ENCODE measurements around the gene FAM193B.

Gene FAM193B

DNA sequence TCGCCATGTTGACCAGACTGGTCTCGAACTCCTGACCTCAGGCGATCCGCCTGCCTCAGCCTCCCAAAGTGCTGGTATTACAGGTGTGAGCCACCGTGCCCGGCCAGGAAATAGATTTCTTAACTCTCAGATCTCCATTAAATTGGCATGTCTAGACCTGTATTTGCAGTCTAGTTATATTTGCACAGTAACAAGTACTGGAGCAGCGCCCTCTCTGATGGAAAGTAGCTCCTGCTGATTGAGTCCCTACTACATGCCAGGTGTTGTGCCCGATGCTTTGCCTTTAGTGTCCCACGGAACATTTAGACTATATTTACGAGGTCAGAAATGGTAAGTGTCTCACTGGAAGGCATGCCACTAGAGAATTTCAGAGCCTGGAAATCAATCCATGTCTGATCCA is 21.8 kb upstream of the FAM193B start:
- H3K27me3 ChIP-seq (ENCODE audit: low read depth, low read length) = no peaks in the 10 kb centered on the region
- no peaks in the 10 kb centered on the region for H3K9me3 ChIP-seq (ENCODE audit: insufficient read depth, low read length)
- H3K79me2 ChIP-seq (ENCODE audit: low read length) = no peaks in the 10 kb centered on the region
- no peak overlapping the region for H3K9ac ChIP-seq (ENCODE audit: low read length)
- H3K4me3 ChIP-seq (ENCODE audit: low read length) = no peak overlapping the region
- H3K36me3 ChIP-seq (replicated peaks; ENCODE audit: low read depth, low read length) = no peaks in the 10 kb centered on the region
- no peak overlapping the region for H3K27ac ChIP-seq (ENCODE audit: low read length)
- no peak overlapping the region for H3K4me2 ChIP-seq (ENCODE audit: low read length)
- no peak for TF ChIP-seq CTCF (IDR thresholded peaks at IDR 0.05; ENCODE audit: low read depth, low read length)
- no peak for TF ChIP-seq EZH2phosphoT487 (IDR thresholded peaks at IDR 0.05; ENCODE audit: low read depth)
- no peaks in the 10 kb centered on the region for H4K20me1 ChIP-seq (ENCODE audit: insufficient read depth, low read length)
- no peaks in the 10 kb centered on the region for H3K4me1 ChIP-seq (ENCODE audit: low read length)
- H2AFZ ChIP-seq (ENCODE audit: low read depth, low read length) = no peak overlapping the region

DNA sequence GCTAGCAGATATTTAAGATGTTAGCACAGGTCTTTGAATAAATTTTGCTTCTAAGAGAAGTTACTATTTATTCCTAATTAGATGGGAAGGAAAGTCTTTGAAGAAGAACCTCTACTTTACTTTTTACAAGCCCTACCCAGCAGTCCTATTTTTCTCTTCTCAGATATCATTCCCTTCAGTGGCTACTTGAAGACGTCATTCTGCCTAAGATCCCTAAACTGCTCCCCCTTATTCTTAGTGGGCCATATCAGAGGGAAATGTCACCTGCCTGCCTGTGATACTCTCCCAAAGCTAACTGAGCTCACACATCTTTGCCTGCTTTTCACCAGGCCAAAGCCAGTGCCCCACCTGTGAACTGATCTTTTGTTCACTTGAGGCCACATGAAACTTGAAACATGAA is 21.1 kb upstream of the FAM193B start:
- Histone ChIP-seq H3K27me3 (ENCODE audit: low read depth, low read length) (no peaks in the 10 kb centered on the region), H3K27ac (ENCODE audit: low read length) (no peak overlapping the region)
- no peak for TF ChIP-seq CTCF (IDR thresholded peaks at IDR 0.05; ENCODE audit: low read depth, low read length)
- no peak for TF ChIP-seq EZH2phosphoT487 (IDR thresholded peaks at IDR 0.05; ENCODE audit: low read depth)

GRCh38 chr5:177569894-177570293 is 15.5 kb upstream of the FAM193B start:
- no peaks in the 10 kb centered on the region for H4K20me1 ChIP-seq (ENCODE audit: insufficient read depth, low read length)
- H3K9ac ChIP-seq (ENCODE audit: low read length) = no peak overlapping the region
- no peaks in the 10 kb centered on the region for H3K36me3 ChIP-seq (replicated peaks; ENCODE audit: low read depth, low read length)
- no peak overlapping the region for H3K27ac ChIP-seq (ENCODE audit: low read length)
- TF ChIP-seq EZH2phosphoT487 (IDR thresholded peaks at IDR 0.05; ENCODE audit: low read depth) (no peak), CTCF (IDR thresholded peaks at IDR 0.05; ENCODE audit: low read depth, low read length) (no peak)
- H3K4me3 ChIP-seq (ENCODE audit: low read length) = no peak overlapping the region
- no peaks in the 10 kb centered on the region for H3K9me3 ChIP-seq (ENCODE audit: insufficient read depth, low read length)
- no peak overlapping the region for H3K4me2 ChIP-seq (ENCODE audit: low read length)
- no peaks in the 10 kb centered on the region for H3K79me2 ChIP-seq (ENCODE audit: low read length)
- H3K4me1 ChIP-seq (ENCODE audit: low read length) = no peaks in the 10 kb centered on the region
- peaks cover 13% of the 10 kb centered on the region for H3K27me3 ChIP-seq (ENCODE audit: low read depth, low read length)
- H2AFZ ChIP-seq (ENCODE audit: low read depth, low read length) = no peak overlapping the region

More for the DNA sequence above, 21.1 kb upstream of the FAM193B start:
- Histone ChIP-seq H3K36me3 (replicated peaks; ENCODE audit: low read depth, low read length) (no peaks in the 10 kb centered on the region), H3K4me2 (ENCODE audit: low read length) (no peak overlapping the region), H3K9me3 (ENCODE audit: insufficient read depth, low read length) (no peaks in the 10 kb centered on the region), H3K4me1 (ENCODE audit: low read length) (no peaks in the 10 kb centered on the region), H2AFZ (ENCODE audit: low read depth, low read length) (no peak overlapping the region), H3K4me3 (ENCODE audit: low read length) (no peak overlapping the region), H3K79me2 (ENCODE audit: low read length) (no peaks in the 10 kb centered on the region), H3K9ac (ENCODE audit: low read length) (no peak overlapping the region), H4K20me1 (ENCODE audit: insufficient read depth, low read length) (no peaks in the 10 kb centered on the region)

GRCh38 chr5:177568326-177568725 is 14.0 kb upstream of the FAM193B start:
- no peak overlapping the region for H3K4me3 ChIP-seq (ENCODE audit: low read length)
- H3K36me3 ChIP-seq (replicated peaks; ENCODE audit: low read depth, low read length) = no peaks in the 10 kb centered on the region
- peaks cover 13% of the 10 kb centered on the region for H3K27me3 ChIP-seq (ENCODE audit: low read depth, low read length)
- no peak overlapping the region for H3K27ac ChIP-seq (ENCODE audit: low read length)
- H3K4me2 ChIP-seq (ENCODE audit: low read length) = no peak overlapping the region
- no peaks in the 10 kb centered on the region for H3K9me3 ChIP-seq (ENCODE audit: insufficient read depth, low read length)
- H4K20me1 ChIP-seq (ENCODE audit: insufficient read depth, low read length) = no peaks in the 10 kb centered on the region
- H2AFZ ChIP-seq (ENCODE audit: low read depth, low read length) = no peak overlapping the region
- TF ChIP-seq EZH2phosphoT487 (IDR thresholded peaks at IDR 0.05; ENCODE audit: low read depth) (no peak), CTCF (IDR thresholded peaks at IDR 0.05; ENCODE audit: low read depth, low read length) (no peak)
- no peaks in the 10 kb centered on the region for H3K4me1 ChIP-seq (ENCODE audit: low read length)
- no peaks in the 10 kb centered on the region for H3K79me2 ChIP-seq (ENCODE audit: low read length)
- H3K9ac ChIP-seq (ENCODE audit: low read length) = no peak overlapping the region
